ENCODE results near the gene EVA1B. TPM values are rescaled to one million over a fixed set of nuclear protein-coding genes. Genes with fewer than 3 reads are reported as not detected.

Gene EVA1B
- total and polyA plus RNA-seq, 2 of the 13 experiments (the other 11 are each of a cell fraction or from before 2014, with no cell fraction given): 3.9 to 6.6 TPM

DNA sequence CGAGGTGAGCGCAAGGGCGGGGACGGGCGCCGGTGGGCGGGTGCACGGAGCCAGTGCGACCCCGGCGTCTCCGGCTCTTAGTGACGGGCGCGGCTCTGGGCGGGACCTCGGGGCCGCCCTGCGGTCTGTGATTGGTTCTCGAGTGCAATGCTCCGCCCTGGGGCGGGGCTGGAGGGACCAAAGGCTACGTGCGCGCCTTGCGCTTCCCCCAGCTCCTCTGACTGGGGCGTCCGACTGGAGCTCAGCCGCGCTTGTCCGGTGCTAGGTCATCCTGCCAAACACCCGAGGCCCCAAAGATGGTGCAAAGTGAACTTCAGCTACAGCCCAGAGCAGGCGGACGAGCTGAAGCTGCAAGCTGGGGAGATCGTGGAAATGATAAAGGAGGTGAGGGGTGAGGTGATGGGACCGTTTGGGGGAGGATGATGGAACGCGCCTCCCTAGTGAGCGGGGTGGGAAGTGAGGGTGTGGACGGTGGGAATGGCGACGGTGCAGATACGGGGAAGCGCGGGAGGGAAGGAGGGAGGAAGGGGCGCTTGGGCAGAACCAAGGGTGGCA, 16.5 kb downstream of the EVA1B start (continued):
- TF ChIP-seq, protein P1, sequence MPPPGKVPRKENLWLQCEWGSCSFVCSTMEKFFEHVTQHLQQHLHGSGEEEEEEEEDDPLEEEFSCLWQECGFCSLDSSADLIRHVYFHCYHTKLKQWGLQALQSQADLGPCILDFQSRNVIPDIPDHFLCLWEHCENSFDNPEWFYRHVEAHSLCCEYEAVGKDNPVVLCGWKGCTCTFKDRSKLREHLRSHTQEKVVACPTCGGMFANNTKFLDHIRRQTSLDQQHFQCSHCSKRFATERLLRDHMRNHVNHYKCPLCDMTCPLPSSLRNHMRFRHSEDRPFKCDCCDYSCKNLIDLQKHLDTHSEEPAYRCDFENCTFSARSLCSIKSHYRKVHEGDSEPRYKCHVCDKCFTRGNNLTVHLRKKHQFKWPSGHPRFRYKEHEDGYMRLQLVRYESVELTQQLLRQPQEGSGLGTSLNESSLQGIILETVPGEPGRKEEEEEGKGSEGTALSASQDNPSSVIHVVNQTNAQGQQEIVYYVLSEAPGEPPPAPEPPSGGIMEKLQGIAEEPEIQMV (CRISPR knock-in tag; IDR thresholded peaks at IDR 0.05; ENCODE audit: low read depth): peak; percentile 19; the same call in 1 of the 2 replicates
- no peak for TF ChIP-seq MYNN (CRISPR knock-in tag; IDR thresholded peaks at IDR 0.05; ENCODE audit: low read depth)
- no peak for TF ChIP-seq HOXA7 (CRISPR knock-in tag; IDR thresholded peaks at IDR 0.05)
- TF ChIP-seq NFYB (CRISPR knock-in tag; IDR thresholded peaks at IDR 0.05): peak; percentile 88
- TF ChIP-seq, protein P2, sequence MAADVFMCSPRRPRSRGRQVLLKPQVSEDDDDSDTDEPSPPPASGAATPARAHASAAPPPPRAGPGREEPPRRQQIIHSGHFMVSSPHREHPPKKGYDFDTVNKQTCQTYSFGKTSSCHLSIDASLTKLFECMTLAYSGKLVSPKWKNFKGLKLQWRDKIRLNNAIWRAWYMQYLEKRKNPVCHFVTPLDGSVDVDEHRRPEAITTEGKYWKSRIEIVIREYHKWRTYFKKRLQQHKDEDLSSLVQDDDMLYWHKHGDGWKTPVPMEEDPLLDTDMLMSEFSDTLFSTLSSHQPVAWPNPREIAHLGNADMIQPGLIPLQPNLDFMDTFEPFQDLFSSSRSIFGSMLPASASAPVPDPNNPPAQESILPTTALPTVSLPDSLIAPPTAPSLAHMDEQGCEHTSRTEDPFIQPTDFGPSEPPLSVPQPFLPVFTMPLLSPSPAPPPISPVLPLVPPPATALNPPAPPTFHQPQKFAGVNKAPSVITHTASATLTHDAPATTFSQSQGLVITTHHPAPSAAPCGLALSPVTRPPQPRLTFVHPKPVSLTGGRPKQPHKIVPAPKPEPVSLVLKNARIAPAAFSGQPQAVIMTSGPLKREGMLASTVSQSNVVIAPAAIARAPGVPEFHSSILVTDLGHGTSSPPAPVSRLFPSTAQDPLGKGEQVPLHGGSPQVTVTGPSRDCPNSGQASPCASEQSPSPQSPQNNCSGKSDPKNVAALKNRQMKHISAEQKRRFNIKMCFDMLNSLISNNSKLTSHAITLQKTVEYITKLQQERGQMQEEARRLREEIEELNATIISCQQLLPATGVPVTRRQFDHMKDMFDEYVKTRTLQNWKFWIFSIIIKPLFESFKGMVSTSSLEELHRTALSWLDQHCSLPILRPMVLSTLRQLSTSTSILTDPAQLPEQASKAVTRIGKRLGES (CRISPR knock-in tag; IDR thresholded peaks at IDR 0.05; ENCODE audit: borderline replicate concordance): no peak
- peak; percentile 94; the same call in 1 of the 2 replicates for TF ChIP-seq ZNF572 (CRISPR knock-in tag; IDR thresholded peaks at IDR 0.05)
- peak; percentile 72; the same call in 1 of the 2 replicates for TF ChIP-seq ZNF547 (CRISPR knock-in tag; IDR thresholded peaks at IDR 0.05)
- TF ChIP-seq SAP130 (CRISPR knock-in tag; IDR thresholded peaks at IDR 0.05; ENCODE audit: low read depth): peak; percentile 87
- TF ChIP-seq STAG1 (CRISPR knock-in tag; IDR thresholded peaks at IDR 0.05): peak; percentile 19; the same call in 1 of the 2 replicates
- 0 out of 2 replicates have a peak, but pooled peaks have one; percentile 19 for TF ChIP-seq TMF1 (CRISPR knock-in tag; IDR thresholded peaks at IDR 0.05; ENCODE audit: low read depth)
- no peak for TF ChIP-seq KAT7 (CRISPR knock-in tag; IDR thresholded peaks at IDR 0.05; ENCODE audit: borderline replicate concordance)
- TF ChIP-seq ZFP62 (CRISPR knock-in tag; IDR thresholded peaks at IDR 0.05): no peak
- TF ChIP-seq JUNB (CRISPR knock-in tag; IDR thresholded peaks at IDR 0.05; ENCODE audit: borderline replicate concordance): peak; percentile 47; the same call in 1 of the 2 replicates
- TF ChIP-seq, protein P3, sequence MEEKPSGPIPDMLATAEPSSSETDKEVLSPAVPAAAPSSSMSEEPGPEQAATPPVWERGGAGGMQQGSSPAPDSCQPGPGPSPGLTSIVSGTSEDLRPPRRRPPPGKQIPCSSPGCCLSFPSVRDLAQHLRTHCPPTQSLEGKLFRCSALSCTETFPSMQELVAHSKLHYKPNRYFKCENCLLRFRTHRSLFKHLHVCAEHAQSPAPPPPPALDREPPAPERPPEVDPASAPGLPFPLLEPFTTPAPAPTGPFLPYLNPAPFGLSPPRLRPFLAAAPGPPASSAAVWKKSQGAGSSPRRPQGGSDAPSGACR (CRISPR knock-in tag; IDR thresholded peaks at IDR 0.05): peak; percentile 34; the same call in 1 of the 2 replicates
- TF ChIP-seq ZNF556 (CRISPR knock-in tag; IDR thresholded peaks at IDR 0.05; ENCODE audit: borderline replicate concordance): peak; percentile 37; the same call in 1 of the 2 replicates
- TF ChIP-seq ATRX (CRISPR knock-in tag; IDR thresholded peaks at IDR 0.05; ENCODE audit: borderline replicate concordance): no peak
- 0 out of 2 replicates have a peak, but pooled peaks have one; percentile 56 for TF ChIP-seq IRF2 (CRISPR knock-in tag; IDR thresholded peaks at IDR 0.05)
- TF ChIP-seq TRIM24 (CRISPR knock-in tag; IDR thresholded peaks at IDR 0.05): no peak
- no peak; the same call in 1 of the 2 replicates for TF ChIP-seq ZNF782 (CRISPR knock-in tag; IDR thresholded peaks at IDR 0.05; ENCODE audit: borderline replicate concordance)
- TF ChIP-seq ZSCAN31 (CRISPR knock-in tag; IDR thresholded peaks at IDR 0.05; ENCODE audit: low read depth): peak; percentile 76
- TF ChIP-seq, protein P4, sequence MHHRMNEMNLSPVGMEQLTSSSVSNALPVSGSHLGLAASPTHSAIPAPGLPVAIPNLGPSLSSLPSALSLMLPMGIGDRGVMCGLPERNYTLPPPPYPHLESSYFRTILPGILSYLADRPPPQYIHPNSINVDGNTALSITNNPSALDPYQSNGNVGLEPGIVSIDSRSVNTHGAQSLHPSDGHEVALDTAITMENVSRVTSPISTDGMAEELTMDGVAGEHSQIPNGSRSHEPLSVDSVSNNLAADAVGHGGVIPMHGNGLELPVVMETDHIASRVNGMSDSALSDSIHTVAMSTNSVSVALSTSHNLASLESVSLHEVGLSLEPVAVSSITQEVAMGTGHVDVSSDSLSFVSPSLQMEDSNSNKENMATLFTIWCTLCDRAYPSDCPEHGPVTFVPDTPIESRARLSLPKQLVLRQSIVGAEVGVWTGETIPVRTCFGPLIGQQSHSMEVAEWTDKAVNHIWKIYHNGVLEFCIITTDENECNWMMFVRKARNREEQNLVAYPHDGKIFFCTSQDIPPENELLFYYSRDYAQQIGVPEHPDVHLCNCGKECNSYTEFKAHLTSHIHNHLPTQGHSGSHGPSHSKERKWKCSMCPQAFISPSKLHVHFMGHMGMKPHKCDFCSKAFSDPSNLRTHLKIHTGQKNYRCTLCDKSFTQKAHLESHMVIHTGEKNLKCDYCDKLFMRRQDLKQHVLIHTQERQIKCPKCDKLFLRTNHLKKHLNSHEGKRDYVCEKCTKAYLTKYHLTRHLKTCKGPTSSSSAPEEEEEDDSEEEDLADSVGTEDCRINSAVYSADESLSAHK (CRISPR knock-in tag; IDR thresholded peaks at IDR 0.05; ENCODE audit: borderline replicate concordance): no peak
- TF ChIP-seq YY1 (IDR thresholded peaks at IDR 0.05; ENCODE audit: insufficient read depth, insufficient replicate concordance, low read depth, low read length): no peak
- TF ChIP-seq GATAD2A (CRISPR knock-in tag; IDR thresholded peaks at IDR 0.05): 0 out of 2 replicates have a peak, but pooled peaks have one; percentile 13
